WTC11 (cell line): ENCODE results near the gene NETO2. TPM values are rescaled to one million over a fixed set of nuclear protein-coding genes. Genes with fewer than 3 reads are reported as not detected.

Experiments used
- ATAC-seq: fragments of 200-7000 bp; cut with Tn5 transposase; 2 replicates; pipeline ENCODE4 v1.10.0; 2021; ENCODE audit warnings: mild to moderate bottlenecking, moderate library complexity
- CTCF ChIA-PET: fragments of 300-600 bp; sonication (Branson Sonifier 250); formaldehyde crosslinking; loops from one replicate; lab custom pipeline; 2021; ENCODE audit warnings: antibody characterized with exemption; lab: Charles Lee
- POLR2A ChIA-PET: fragments of 350-600 bp; sonication (Branson Sonifier 250); formaldehyde crosslinking; loops from one replicate; lab custom pipeline; 2021; ENCODE audit warnings: antibody characterized with exemption; lab: Charles Lee
- DNase-seq: peaks from one replicate; pipeline ENCODE4 v3.0.0; 2021; ENCODE audit warnings: low spot score
- H3K27ac Mint-ChIP-seq: 2 replicates; pipeline ENCODE4 v1.8.0; 2021; ENCODE audit warnings: mixed read lengths
- H3K27me3 Mint-ChIP-seq: 2 replicates; pipeline ENCODE4 v1.8.0; 2021; ENCODE audit warnings: low read depth, mild to moderate bottlenecking, moderate library complexity, mixed read lengths
- H3K36me3 Mint-ChIP-seq: 2 replicates; pipeline ENCODE4 v1.8.0; 2021; ENCODE audit warnings: mixed read lengths
- H3K4me1 Mint-ChIP-seq: 2 replicates; pipeline ENCODE4 v1.8.0; 2022; ENCODE audit warnings: mixed read lengths
- H3K4me3 Mint-ChIP-seq: 2 replicates; pipeline ENCODE4 v1.8.0; 2021; ENCODE audit warnings: mild to moderate bottlenecking, moderate library complexity, mixed read lengths
- H3K9me3 Mint-ChIP-seq: 2 replicates; pipeline ENCODE4 v1.8.0; 2021; ENCODE audit warnings: mixed read lengths
- ATF2 ChIP-seq: sonication (generic); formaldehyde crosslinking; IDR thresholded peaks from 2 replicates; pipeline ENCODE4 v1.8.1; 2022; ENCODE audit warnings: low read depth, missing genetic modification reagents, borderline replicate concordance
- EMX1 ChIP-seq: fragments of 250-450 bp; sonication (Bioruptor Pico); IDR thresholded peaks from 2 replicates; pipeline ENCODE4 v1.8.0; 2021; ENCODE audit warnings: mild to moderate bottlenecking
- FOXP1 ChIP-seq: sonication (generic); formaldehyde crosslinking; IDR thresholded peaks from 2 replicates; pipeline ENCODE4 v1.8.0; 2022; ENCODE audit warnings: missing genetic modification reagents, mild to moderate bottlenecking, moderate library complexity, borderline replicate concordance
- GABPB1 ChIP-seq: sonication (generic); formaldehyde crosslinking; IDR thresholded peaks from 2 replicates; pipeline ENCODE4 v1.8.1; 2023; ENCODE audit warnings: mild to moderate bottlenecking, missing genetic modification reagents
- HMGA2 ChIP-seq: fragments of 250-450 bp; sonication (Bioruptor Pico); IDR thresholded peaks from 2 replicates; pipeline ENCODE4 v1.4.0; 2021; ENCODE audit warnings: mild to moderate bottlenecking, moderate library complexity
- KAT7 ChIP-seq: sonication (generic); formaldehyde crosslinking; IDR thresholded peaks from 2 replicates; pipeline ENCODE4 v1.8.1; 2023; ENCODE audit warnings: missing genetic modification reagents, mild to moderate bottlenecking, borderline replicate concordance
- PRDM15 ChIP-seq: sonication (generic); formaldehyde crosslinking; IDR thresholded peaks from 2 replicates; pipeline ENCODE4 v1.8.0; 2022; ENCODE audit warnings: missing genetic modification reagents
- PRRX2 ChIP-seq: fragments of 250-450 bp; sonication (Bioruptor Pico); IDR thresholded peaks from 2 replicates; pipeline ENCODE4 v1.8.0; 2021; ENCODE audit warnings: mild to moderate bottlenecking
- TEAD4 ChIP-seq: sonication (generic); formaldehyde crosslinking; IDR thresholded peaks from 2 replicates; pipeline ENCODE4 v1.8.0; 2022; ENCODE audit warnings: mild to moderate bottlenecking, missing genetic modification reagents
- ZBTB21 ChIP-seq: sonication (generic); formaldehyde crosslinking; IDR thresholded peaks from 2 replicates; pipeline ENCODE4 v1.8.1; 2023; ENCODE audit warnings: mild to moderate bottlenecking, missing genetic modification reagents, borderline replicate concordance
- ZNF396 ChIP-seq: fragments of 250-450 bp; sonication (Bioruptor Pico); IDR thresholded peaks from 2 replicates; pipeline ENCODE4 v1.8.0; 2021; ENCODE audit warnings: mild to moderate bottlenecking, moderate library complexity, borderline replicate concordance
- total RNA-seq: library from RNA; stranded (reverse); gene quantifications from 3 replicates; pipeline ENCODE4 v1.2.3, GENCODE V29; 2021
- TF ChIP-seq, protein P1 (sequence below): fragments of 250-450 bp; sonication (Bioruptor Pico); IDR thresholded peaks from 2 replicates; pipeline ENCODE4 v1.9.0; 2021; ENCODE audit warnings: moderate library complexity, mild to moderate bottlenecking, inconsistent platforms, borderline replicate concordance
- TF ChIP-seq, protein P2 (sequence below): fragments of 250-450 bp; sonication (Bioruptor Pico); IDR thresholded peaks from 2 replicates; pipeline ENCODE4 v1.8.0; 2021; ENCODE audit warnings: mild to moderate bottlenecking

NETO2 gene
- total RNA-seq, 1 experiment from 2014 or later, result 21.8 TPM

DNA sequence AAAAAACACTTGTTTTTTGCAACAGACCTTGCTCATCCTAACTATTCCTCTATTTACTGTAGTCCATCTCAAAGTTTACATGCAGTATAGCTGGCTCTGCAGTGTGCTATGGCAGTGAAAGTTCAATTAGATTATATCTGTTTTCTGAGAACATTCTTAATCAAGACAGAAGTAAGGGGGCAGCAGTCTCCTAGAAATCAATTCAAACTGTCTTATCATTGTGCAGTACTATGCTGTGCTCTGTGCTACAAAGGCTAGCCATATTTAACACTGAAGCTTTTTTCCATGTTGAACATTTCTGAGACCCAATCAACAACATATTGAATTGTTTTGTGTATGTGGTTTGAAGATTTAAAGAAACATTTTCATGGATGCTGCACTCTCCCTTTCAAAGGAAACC is 11.4 kb downstream of the NETO2 start:
- TF ChIP-seq, protein P1, sequence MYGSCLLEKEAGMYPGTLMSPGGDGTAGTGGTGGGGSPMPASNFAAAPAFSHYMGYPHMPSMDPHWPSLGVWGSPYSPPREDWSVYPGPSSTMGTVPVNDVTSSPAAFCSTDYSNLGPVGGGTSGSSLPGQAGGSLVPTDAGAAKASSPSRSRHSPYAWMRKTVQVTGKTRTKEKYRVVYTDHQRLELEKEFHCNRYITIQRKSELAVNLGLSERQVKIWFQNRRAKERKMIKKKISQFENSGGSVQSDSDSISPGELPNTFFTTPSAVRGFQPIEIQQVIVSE (CRISPR knock-in tag), result no peak
- TF ChIP-seq TEAD4 (CRISPR knock-in tag) (no peak), EMX1 (CRISPR knock-in tag) (no peak)
- peaks cover 3% of the 10 kb centered on the region; the same call in 1 of the 2 replicates for H3K36me3 Mint-ChIP-seq
- H3K9me3 Mint-ChIP-seq, result peaks cover 4% of the 10 kb centered on the region; the same call in 1 of the 2 replicates
- H3K4me1 Mint-ChIP-seq, result peaks cover 14% of the 10 kb centered on the region
- H3K27ac Mint-ChIP-seq, result no peak overlapping the region
- ChIA-PET POLR2A (no interaction called here), CTCF (interaction anchor here (1.2 to 5.1 kb wide), 2 partner anchors 10 to 90 kb away, joined by 3 to 24 read pairs; no protein-coding TSS in a partner anchor)
- H3K27me3 Mint-ChIP-seq, result no peaks in the 10 kb centered on the region
- no peak overlapping the region for H3K4me3 Mint-ChIP-seq
- ATAC-seq (no peak), DNase-seq (no peak)

DNA sequence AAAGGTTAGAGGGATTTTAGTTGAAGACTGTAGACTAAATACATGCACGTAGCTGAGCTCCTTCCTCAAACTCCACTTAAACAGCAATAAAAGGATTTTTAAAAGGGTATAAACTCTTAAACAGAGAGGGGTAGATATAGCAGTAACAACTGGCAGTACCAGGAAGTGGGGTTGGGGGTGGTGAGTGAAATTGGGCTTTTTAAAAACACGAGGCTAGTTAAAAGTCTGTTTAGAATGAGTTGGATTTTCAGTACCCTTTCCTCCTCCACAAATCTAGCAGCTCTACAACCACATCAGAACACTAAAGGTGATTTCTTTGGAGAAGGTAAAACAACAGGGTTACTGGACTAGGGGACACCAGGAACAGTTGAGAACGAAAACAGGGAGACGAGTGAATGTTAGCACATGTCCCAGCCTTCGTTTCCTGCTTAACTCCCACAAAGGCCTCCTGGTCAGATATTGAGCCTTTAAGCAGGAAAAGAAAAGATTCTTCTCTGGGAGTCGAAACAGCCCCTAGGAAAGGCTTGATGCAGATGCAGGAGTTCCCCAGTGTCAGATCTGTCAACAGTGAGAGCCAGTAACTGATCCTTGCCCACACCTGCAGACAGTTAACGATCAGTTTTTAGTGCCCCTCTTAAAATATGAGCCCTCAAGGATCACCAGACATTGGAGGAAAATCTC is 13.8 kb downstream of the NETO2 start:
- peak overlapping the region; percentile 90 for H3K27ac Mint-ChIP-seq

More for the DNA sequence above, 13.8 kb downstream of the NETO2 start:
- peaks cover 4% of the 10 kb centered on the region; the same call in 1 of the 2 replicates for H3K9me3 Mint-ChIP-seq
- H3K36me3 Mint-ChIP-seq, result peaks cover 3% of the 10 kb centered on the region; the same call in 1 of the 2 replicates
- no peak for DNase-seq
- no peak overlapping the region for H3K4me3 Mint-ChIP-seq
- peaks cover 14% of the 10 kb centered on the region for H3K4me1 Mint-ChIP-seq
- CTCF ChIA-PET, result interaction anchor here (1.2 to 5.1 kb wide), 2 partner anchors 12 to 92 kb away, joined by 3 to 24 read pairs; no protein-coding TSS in a partner anchor
- peak; percentile 67 for ATAC-seq
- no peaks in the 10 kb centered on the region for H3K27me3 Mint-ChIP-seq
- POLR2A ChIA-PET, result no interaction called here
- TF ChIP-seq PRDM15 (CRISPR knock-in tag) (no peak), GABPB1 (CRISPR knock-in tag) (no peak), KAT7 (CRISPR knock-in tag) (no peak), ZNF396 (CRISPR knock-in tag) (no peak), HMGA2 (no peak), FOXP1 (CRISPR knock-in tag) (no peak), PRRX2 (CRISPR knock-in tag) (no peak), EMX1 (CRISPR knock-in tag) (no peak), ATF2 (CRISPR knock-in tag) (no peak), ZBTB21 (no peak)
- TF ChIP-seq, protein P2, sequence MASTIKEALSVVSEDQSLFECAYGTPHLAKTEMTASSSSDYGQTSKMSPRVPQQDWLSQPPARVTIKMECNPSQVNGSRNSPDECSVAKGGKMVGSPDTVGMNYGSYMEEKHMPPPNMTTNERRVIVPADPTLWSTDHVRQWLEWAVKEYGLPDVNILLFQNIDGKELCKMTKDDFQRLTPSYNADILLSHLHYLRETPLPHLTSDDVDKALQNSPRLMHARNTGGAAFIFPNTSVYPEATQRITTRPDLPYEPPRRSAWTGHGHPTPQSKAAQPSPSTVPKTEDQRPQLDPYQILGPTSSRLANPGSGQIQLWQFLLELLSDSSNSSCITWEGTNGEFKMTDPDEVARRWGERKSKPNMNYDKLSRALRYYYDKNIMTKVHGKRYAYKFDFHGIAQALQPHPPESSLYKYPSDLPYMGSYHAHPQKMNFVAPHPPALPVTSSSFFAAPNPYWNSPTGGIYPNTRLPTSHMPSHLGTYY (CRISPR knock-in tag), result no peak
- TF ChIP-seq, protein P1 (CRISPR knock-in tag), result no peak
